HG02884 (cell line): Measurements from ENCODE around the gene EEF1A2.

Experiments
- ATAC-seq: cut with Tn5 transposase; IDR thresholded peaks from one replicate; pipeline ENCODE4 v1.9.1; 2021; ENCODE audit warnings: mild to moderate bottlenecking, moderate library complexity; ENCODE audit not compliant: unreplicated experiment

Gene EEF1A2

GRCh38 chr20:63500902-63501817 is 2.3 kb upstream of the EEF1A2 start:
- ATAC-seq = no peak

- ATAC-seq = no peak
These were observed 1.4 kb upstream of the EEF1A2 start for GRCh38 chr20:63500151-63500901.

GRCh38 chr20:63499338-63499969 is 571 bp upstream of the EEF1A2 start:
- no peak for ATAC-seq

- ATAC-seq = no peak
These were observed 642 bp downstream of the EEF1A2 start for GRCh38 chr20:63497946-63498935.

- ATAC-seq = no peak
These were observed 1.5 kb downstream of the EEF1A2 start for GRCh38 chr20:63497138-63497945.

GRCh38 chr20:63496596-63497120 is 2.2 kb downstream of the EEF1A2 start:
- no peak for ATAC-seq

- no peak for ATAC-seq
These were observed 2.9 kb downstream of the EEF1A2 start for GRCh38 chr20:63495741-63496595.

- ATAC-seq = no peak
These were observed 3.6 kb downstream of the EEF1A2 start for GRCh38 chr20:63495167-63495720.

- ATAC-seq = no peak
These were observed 4.3 kb downstream of the EEF1A2 start for GRCh38 chr20:63494420-63495166.

GRCh38 chr20:63494084-63494419 is 4.8 kb downstream of the EEF1A2 start:
- no peak for ATAC-seq

GRCh38 chr20:63493563-63494020 is 5.3 kb downstream of the EEF1A2 start:
- no peak for ATAC-seq

- ATAC-seq = no peak
These were observed 5.9 kb downstream of the EEF1A2 start for GRCh38 chr20:63492982-63493381.

GRCh38 chr20:63492518-63492917 is 6.4 kb downstream of the EEF1A2 start:
- no peak for ATAC-seq

- no peak for ATAC-seq
These were observed 7.2 kb downstream of the EEF1A2 start for GRCh38 chr20:63491635-63492230.

- ATAC-seq = no peak
These were observed 7.8 kb downstream of the EEF1A2 start for GRCh38 chr20:63491078-63491477.

- no peak for ATAC-seq
These were observed 8.5 kb downstream of the EEF1A2 start for GRCh38 chr20:63490416-63490815.
